Thoracic aorta (tissue), 2 donors: ENCODE measurements around the gene OR1I1. TPM values are rescaled to one million over a fixed set of nuclear protein-coding genes. Genes with fewer than 3 reads are reported as not detected.
A peak's percentile ranks its signal among the peaks of the same experiment; 100 is the strongest.

Source experiments
- ATAC-seq: fragments of 150-250 bp; one replicate; pipeline ENCODE4 v1.8.0; 2017; ENCODE audit warnings: low read depth; ENCODE audit not compliant: insufficient number of reproducible peaks, low FRiP score
- DNase-seq: peaks from one replicate; pipeline ENCODE4 v3.0.0-alpha.2; 2020; ENCODE audit warnings: low spot score
- H3K27ac ChIP-seq, 2 donors: fragments of 200-600 bp; sonication (generic); 1 replicate in 1 of 2; 2 replicates in 1 of 2; pipeline ENCODE4 v1.5.1; 2016; ENCODE audit warnings: mild to moderate bottlenecking in 2 of 2, moderate library complexity in 2 of 2
- H3K27me3 ChIP-seq: fragments of 200-600 bp; sonication (generic); replicated peaks from 2 replicates; pipeline ENCODE4 v1.6.0; 2016; ENCODE audit warnings: mild to moderate bottlenecking; ENCODE audit not compliant: insufficient read depth
- H3K36me3 ChIP-seq: fragments of 200-600 bp; sonication (generic); one replicate; pipeline ENCODE4 v1.5.1; 2016
- H3K4me1 ChIP-seq, 2 donors: fragments of 200-600 bp; sonication (generic); 1 replicate in 1 of 2; 2 replicates in 1 of 2; pipeline versions ENCODE4 v1.5.1 to v1.6.0; 2016; ENCODE audit warnings: low read depth in 2 of 2, mild to moderate bottlenecking in 1 of 2; ENCODE audit not compliant: control insufficient read depth in 1 of 2
- H3K4me3 ChIP-seq: fragments of 200-600 bp; sonication (generic); 2 replicates; pipeline ENCODE4 v1.5.1; 2016; ENCODE audit warnings: mild to moderate bottlenecking
- H3K9me3 ChIP-seq: fragments of 200-600 bp; sonication (generic); 2 replicates; pipeline ENCODE4 v1.5.1; 2016
- total RNA-seq, 2 donors: library from RNA; depleted of rRNA; stranded (reverse); fragments of >200 nt; gene quantifications; one replicate each; pipeline versions ENCODE4 v1.1.0 to v1.2.3, GENCODE V29; 2016
- TF ChIP-seq, protein P1 (sequence below): fragments of 200-600 bp; sonication (generic); IDR thresholded peaks from one replicate; pipeline ENCODE4 v1.5.1; 2019; ENCODE audit warnings: antibody characterized with exemption

OR1I1 gene
- total RNA-seq, 2 donors from 2014 or later = not detected

- DNase-seq = no peak
Measured at GRCh38 chr19:15099017-15099582, 17.1 kb downstream of the OR1I1 start.

GRCh38 chr19:15101479-15102082 is 19.6 kb downstream of the OR1I1 start:
- no peak overlapping the region for H3K4me3 ChIP-seq
- ATAC-seq = no peak
- H3K36me3 ChIP-seq = no peaks in the 10 kb centered on the region
- DNase-seq = no peak
- peaks cover 6% of the 10 kb centered on the region for H3K9me3 ChIP-seq
- no peaks in the 10 kb centered on the region for H3K27me3 ChIP-seq
- H3K27ac ChIP-seq = no peak overlapping the region
- H3K4me1 ChIP-seq = no peaks in the 10 kb centered on the region
- TF ChIP-seq, protein P1, sequence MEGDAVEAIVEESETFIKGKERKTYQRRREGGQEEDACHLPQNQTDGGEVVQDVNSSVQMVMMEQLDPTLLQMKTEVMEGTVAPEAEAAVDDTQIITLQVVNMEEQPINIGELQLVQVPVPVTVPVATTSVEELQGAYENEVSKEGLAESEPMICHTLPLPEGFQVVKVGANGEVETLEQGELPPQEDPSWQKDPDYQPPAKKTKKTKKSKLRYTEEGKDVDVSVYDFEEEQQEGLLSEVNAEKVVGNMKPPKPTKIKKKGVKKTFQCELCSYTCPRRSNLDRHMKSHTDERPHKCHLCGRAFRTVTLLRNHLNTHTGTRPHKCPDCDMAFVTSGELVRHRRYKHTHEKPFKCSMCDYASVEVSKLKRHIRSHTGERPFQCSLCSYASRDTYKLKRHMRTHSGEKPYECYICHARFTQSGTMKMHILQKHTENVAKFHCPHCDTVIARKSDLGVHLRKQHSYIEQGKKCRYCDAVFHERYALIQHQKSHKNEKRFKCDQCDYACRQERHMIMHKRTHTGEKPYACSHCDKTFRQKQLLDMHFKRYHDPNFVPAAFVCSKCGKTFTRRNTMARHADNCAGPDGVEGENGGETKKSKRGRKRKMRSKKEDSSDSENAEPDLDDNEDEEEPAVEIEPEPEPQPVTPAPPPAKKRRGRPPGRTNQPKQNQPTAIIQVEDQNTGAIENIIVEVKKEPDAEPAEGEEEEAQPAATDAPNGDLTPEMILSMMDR = peak; percentile 53

More at GRCh38 chr19:15099017-15099582, 17.1 kb downstream of the OR1I1 start:
- TF ChIP-seq, protein P1 = no peak
- Histone ChIP-seq H3K4me1 (no peaks in the 10 kb centered on the region), H3K36me3 (no peaks in the 10 kb centered on the region), H3K27ac (no peak overlapping the region), H3K27me3 (no peaks in the 10 kb centered on the region), H3K4me3 (no peak overlapping the region), H3K9me3 (peaks cover 5% of the 10 kb centered on the region)
- ATAC-seq = no peak

GRCh38 chr19:15104003-15104402 is 22.0 kb downstream of the OR1I1 start:
- Histone ChIP-seq H3K4me3 (no peak overlapping the region), H3K27me3 (no peaks in the 10 kb centered on the region), H3K27ac (no peak overlapping the region), H3K4me1 (peaks cover 0 to 13% of the 10 kb centered on the region in 2 donors), H3K9me3 (peaks cover 6% of the 10 kb centered on the region), H3K36me3 (no peaks in the 10 kb centered on the region)
- no peak for DNase-seq
- TF ChIP-seq, protein P1 = no peak
- ATAC-seq = no peak

DNA sequence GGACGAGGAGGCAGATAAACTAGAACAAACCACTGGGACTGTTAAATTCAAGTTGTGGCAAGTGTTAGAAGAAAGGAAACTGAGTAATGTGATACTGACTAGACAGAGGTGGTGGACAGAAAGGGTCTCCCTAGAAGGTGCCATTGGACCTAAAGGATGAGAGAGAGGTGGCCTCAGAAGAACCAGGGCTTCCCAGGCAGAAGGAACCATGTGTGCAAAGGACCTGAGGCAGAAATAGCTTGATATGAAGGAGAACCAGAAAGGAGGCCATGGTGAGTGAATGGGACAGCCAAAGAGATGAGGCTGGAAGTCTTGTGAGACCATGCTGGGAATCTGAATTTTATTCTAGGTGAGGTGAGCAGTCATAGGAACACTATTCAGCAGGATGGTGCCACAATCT is 22.4 kb downstream of the OR1I1 start:
- Histone ChIP-seq H3K36me3 (peaks cover 2% of the 10 kb centered on the region), H3K4me1 (peaks cover 0 to 14% of the 10 kb centered on the region in 2 donors), H3K27ac (no peak overlapping the region), H3K9me3 (peaks cover 6% of the 10 kb centered on the region), H3K27me3 (no peaks in the 10 kb centered on the region), H3K4me3 (no peak overlapping the region)
- ATAC-seq = no peak
- TF ChIP-seq, protein P1 = no peak
- DNase-seq = no peak

GRCh38 chr19:15105044-15105443 is 23.0 kb downstream of the OR1I1 start:
- no peak for DNase-seq
- no peak for ATAC-seq
- Histone ChIP-seq H3K9me3 (peaks cover 6% of the 10 kb centered on the region), H3K4me1 (peaks cover 0 to 14% of the 10 kb centered on the region in 2 donors), H3K27ac (no peak overlapping the region), H3K4me3 (no peak overlapping the region), H3K27me3 (no peaks in the 10 kb centered on the region), H3K36me3 (peaks cover 8% of the 10 kb centered on the region)
- TF ChIP-seq, protein P1 = no peak
